ENCODE results near the gene WDR87. TPM values are rescaled to one million over a fixed set of nuclear protein-coding genes. Genes with fewer than 3 reads are reported as not detected.
A peak's percentile ranks its signal among the peaks of the same experiment; 100 is the strongest.

WDR87 gene
- total and polyA plus RNA-seq, 4 donors, result not detected

- H3K4me3 ChIP-seq (ENCODE audit: low read depth in 1 of 3, low read length in 3 of 3), result peak overlapping the region in 1 of 3 donors; percentile 31
- peaks cover 0 to 2% (median 0%) of the 10 kb centered on the region in 4 donors for H3K9me3 ChIP-seq (ENCODE audit: control insufficient read depth in 4 of 4, low read length in 3 of 4)
- H3K9ac ChIP-seq (ENCODE audit: low read depth in 1 of 2, low read length in 2 of 2), result no peak overlapping the region
- DNase-seq (ENCODE audit: low spot score), result no peak
- H3K27ac ChIP-seq (ENCODE audit: low read depth in 1 of 2, low read length in 2 of 2), result peak overlapping the region; percentile 45 to 72
- 63% methylated on average over 12 of the region's 12 CpGs for WGBS
- H3K4me1 ChIP-seq (ENCODE audit: control insufficient read depth in 4 of 4, insufficient read depth in 4 of 4, low read length in 3 of 4), result peaks cover 10 to 66% (median 55%) of the 10 kb centered on the region in 4 donors
- no peaks in the 10 kb centered on the region for H3K27me3 ChIP-seq (ENCODE audit: control insufficient read depth in 4 of 4, insufficient read depth in 4 of 4, low read length in 3 of 4)
- no peaks in the 10 kb centered on the region for H3K36me3 ChIP-seq (ENCODE audit: control insufficient read depth in 4 of 4, insufficient read depth in 3 of 4, low read depth in 1 of 4, low read length in 3 of 4)
- TF ChIP-seq SP1 (IDR thresholded peaks at IDR 0.05) (peak; percentile 7), HNF4G (IDR thresholded peaks at IDR 0.05) (no peak), HNF4A (conservative IDR thresholded peaks at IDR 0.05) (peak; percentile 17 to 20)
- TF ChIP-seq, protein P1, sequence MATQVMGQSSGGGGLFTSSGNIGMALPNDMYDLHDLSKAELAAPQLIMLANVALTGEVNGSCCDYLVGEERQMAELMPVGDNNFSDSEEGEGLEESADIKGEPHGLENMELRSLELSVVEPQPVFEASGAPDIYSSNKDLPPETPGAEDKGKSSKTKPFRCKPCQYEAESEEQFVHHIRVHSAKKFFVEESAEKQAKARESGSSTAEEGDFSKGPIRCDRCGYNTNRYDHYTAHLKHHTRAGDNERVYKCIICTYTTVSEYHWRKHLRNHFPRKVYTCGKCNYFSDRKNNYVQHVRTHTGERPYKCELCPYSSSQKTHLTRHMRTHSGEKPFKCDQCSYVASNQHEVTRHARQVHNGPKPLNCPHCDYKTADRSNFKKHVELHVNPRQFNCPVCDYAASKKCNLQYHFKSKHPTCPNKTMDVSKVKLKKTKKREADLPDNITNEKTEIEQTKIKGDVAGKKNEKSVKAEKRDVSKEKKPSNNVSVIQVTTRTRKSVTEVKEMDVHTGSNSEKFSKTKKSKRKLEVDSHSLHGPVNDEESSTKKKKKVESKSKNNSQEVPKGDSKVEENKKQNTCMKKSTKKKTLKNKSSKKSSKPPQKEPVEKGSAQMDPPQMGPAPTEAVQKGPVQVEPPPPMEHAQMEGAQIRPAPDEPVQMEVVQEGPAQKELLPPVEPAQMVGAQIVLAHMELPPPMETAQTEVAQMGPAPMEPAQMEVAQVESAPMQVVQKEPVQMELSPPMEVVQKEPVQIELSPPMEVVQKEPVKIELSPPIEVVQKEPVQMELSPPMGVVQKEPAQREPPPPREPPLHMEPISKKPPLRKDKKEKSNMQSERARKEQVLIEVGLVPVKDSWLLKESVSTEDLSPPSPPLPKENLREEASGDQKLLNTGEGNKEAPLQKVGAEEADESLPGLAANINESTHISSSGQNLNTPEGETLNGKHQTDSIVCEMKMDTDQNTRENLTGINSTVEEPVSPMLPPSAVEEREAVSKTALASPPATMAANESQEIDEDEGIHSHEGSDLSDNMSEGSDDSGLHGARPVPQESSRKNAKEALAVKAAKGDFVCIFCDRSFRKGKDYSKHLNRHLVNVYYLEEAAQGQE (IDR thresholded peaks at IDR 0.05), result no peak
These were observed 26.9 kb upstream of the WDR87 start for GRCh38 chr19:37932985-37933936.

DNA sequence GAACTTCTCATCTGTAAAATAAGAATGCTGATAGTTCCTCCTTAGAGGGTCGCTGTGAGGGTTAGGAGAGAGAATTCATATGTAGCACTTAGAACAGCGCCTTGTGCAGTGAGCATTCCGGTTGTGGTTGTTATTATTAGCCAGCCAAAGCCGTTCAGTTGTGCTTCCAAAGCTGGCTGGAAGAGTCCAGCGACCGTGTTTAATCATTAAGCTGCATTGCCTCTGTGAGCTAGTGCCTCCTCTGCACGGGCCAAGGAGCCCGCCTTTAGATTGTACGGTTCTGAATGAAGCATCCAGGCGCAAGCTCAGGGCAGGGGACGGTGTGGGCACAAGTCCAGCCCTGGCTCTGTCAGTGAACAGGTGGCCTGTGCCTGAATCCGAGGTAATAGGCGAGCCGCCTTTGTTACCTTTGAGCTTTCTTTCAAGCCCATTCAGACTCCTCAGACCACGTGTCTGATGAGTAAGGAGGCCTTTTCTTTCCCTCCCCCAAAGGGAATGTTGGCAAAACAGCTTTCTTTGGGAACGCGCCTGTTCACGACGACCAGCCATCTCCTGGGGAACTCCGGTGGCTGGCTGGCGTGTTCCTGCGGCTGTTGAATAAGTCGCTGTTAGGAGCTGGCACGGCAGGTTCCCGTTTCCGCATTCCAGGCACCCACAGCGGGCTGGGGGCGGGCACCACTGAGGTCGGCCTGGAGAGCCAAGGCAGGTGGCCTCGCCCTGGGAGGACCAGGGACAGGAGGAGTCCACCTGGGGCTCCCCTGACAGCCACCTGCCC, 25.7 kb upstream of the WDR87 start:
- Histone ChIP-seq H3K9ac (ENCODE audit: low read depth in 1 of 2, low read length in 2 of 2) (peak overlapping the region in 1 of 2 donors; percentile 42), H3K36me3 (ENCODE audit: control insufficient read depth in 4 of 4, insufficient read depth in 3 of 4, low read depth in 1 of 4, low read length in 3 of 4) (no peaks in the 10 kb centered on the region), H3K9me3 (ENCODE audit: control insufficient read depth in 4 of 4, low read length in 3 of 4) (peaks cover 0 to 2% (median 0%) of the 10 kb centered on the region in 4 donors), H3K4me3 (ENCODE audit: low read depth in 1 of 3, low read length in 3 of 3) (peak overlapping the region; percentile 31 to 72 (median 57)), H3K27me3 (ENCODE audit: control insufficient read depth in 4 of 4, insufficient read depth in 4 of 4, low read length in 3 of 4) (no peaks in the 10 kb centered on the region), H3K27ac (ENCODE audit: low read depth in 1 of 2, low read length in 2 of 2) (peak overlapping the region; percentile 59 to 70), H3K4me1 (ENCODE audit: control insufficient read depth in 4 of 4, insufficient read depth in 4 of 4, low read length in 3 of 4) (peaks cover 10 to 66% (median 55%) of the 10 kb centered on the region in 4 donors)
- WGBS, result 17% methylated on average over 30 of the region's 30 CpGs
- peak; percentile 52 for DNase-seq (ENCODE audit: low spot score)
- TF ChIP-seq ZBTB33 (IDR thresholded peaks at IDR 0.05), result peak; percentile 27
- TF ChIP-seq FOXA1 (IDR thresholded peaks at IDR 0.05), result no peak
- TF ChIP-seq FOXA2 (IDR thresholded peaks at IDR 0.05), result no peak
- TF ChIP-seq SP1 (IDR thresholded peaks at IDR 0.05), result peak; percentile 76
- no peak for TF ChIP-seq TAF1 (conservative IDR thresholded peaks at IDR 0.05)
- peak; percentile 41 to 43 for TF ChIP-seq RXRA (IDR thresholded peaks at IDR 0.05)
- peak; percentile 3 for TF ChIP-seq ATF3 (IDR thresholded peaks at IDR 0.05)
- TF ChIP-seq RAD21 (IDR thresholded peaks at IDR 0.05), result peak in 1 of 2 donors; percentile 48
- TF ChIP-seq, protein P2, sequence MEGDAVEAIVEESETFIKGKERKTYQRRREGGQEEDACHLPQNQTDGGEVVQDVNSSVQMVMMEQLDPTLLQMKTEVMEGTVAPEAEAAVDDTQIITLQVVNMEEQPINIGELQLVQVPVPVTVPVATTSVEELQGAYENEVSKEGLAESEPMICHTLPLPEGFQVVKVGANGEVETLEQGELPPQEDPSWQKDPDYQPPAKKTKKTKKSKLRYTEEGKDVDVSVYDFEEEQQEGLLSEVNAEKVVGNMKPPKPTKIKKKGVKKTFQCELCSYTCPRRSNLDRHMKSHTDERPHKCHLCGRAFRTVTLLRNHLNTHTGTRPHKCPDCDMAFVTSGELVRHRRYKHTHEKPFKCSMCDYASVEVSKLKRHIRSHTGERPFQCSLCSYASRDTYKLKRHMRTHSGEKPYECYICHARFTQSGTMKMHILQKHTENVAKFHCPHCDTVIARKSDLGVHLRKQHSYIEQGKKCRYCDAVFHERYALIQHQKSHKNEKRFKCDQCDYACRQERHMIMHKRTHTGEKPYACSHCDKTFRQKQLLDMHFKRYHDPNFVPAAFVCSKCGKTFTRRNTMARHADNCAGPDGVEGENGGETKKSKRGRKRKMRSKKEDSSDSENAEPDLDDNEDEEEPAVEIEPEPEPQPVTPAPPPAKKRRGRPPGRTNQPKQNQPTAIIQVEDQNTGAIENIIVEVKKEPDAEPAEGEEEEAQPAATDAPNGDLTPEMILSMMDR (IDR thresholded peaks at IDR 0.05; ENCODE audit: low read depth, low read length, missing input control), result no peak
- TF ChIP-seq GABPA (IDR thresholded peaks at IDR 0.05 in 1 of 2, conservative IDR thresholded peaks at IDR 0.05 in 1 of 2), result no peak
- no peak for TF ChIP-seq HNF4G (IDR thresholded peaks at IDR 0.05)
- TF ChIP-seq, protein P1 (IDR thresholded peaks at IDR 0.05), result peak; percentile 16
- TF ChIP-seq JUND (IDR thresholded peaks at IDR 0.05), result no peak
- TF ChIP-seq EGR1 (IDR thresholded peaks at IDR 0.05; ENCODE audit: low read depth in 2 of 2), result no peak
- TF ChIP-seq YY1 (IDR thresholded peaks at IDR 0.05), result peak; percentile 4
- TF ChIP-seq, protein P3, sequence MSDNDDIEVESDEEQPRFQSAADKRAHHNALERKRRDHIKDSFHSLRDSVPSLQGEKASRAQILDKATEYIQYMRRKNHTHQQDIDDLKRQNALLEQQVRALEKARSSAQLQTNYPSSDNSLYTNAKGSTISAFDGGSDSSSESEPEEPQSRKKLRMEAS (IDR thresholded peaks at IDR 0.05), result peak; percentile 23
- no peak for TF ChIP-seq NR2F2 (IDR thresholded peaks at IDR 0.05)
